Parathyroid adenoma (tissue), 2 donors: ENCODE results near the gene HBG2.

Experiments used
- H2AFZ ChIP-seq: fragments of 300-600 bp; sonication (generic); one replicate; pipeline ENCODE4 v1.7.0; 2017; ENCODE audit warnings: antibody characterized with exemption, mild to moderate bottlenecking
- H3K27ac ChIP-seq: fragments of 300-600 bp; sonication (generic); one replicate; pipeline ENCODE4 v1.7.0; 2017
- H3K27me3 ChIP-seq: fragments of 300-600 bp; sonication (generic); one replicate; pipeline ENCODE4 v1.7.0; 2017; ENCODE audit warnings: low read length; ENCODE audit not compliant: control insufficient read depth, insufficient read depth
- H3K36me3 ChIP-seq: fragments of 300-600 bp; sonication (generic); one replicate; pipeline ENCODE4 v1.7.0; 2017; ENCODE audit warnings: low read length; ENCODE audit not compliant: control insufficient read depth, insufficient read depth
- H3K4me1 ChIP-seq: fragments of 300-600 bp; sonication (generic); one replicate; pipeline ENCODE4 v1.7.0; 2017; ENCODE audit warnings: control low read depth
- H3K4me2 ChIP-seq: fragments of 300-600 bp; sonication (generic); one replicate; pipeline ENCODE4 v1.7.0; 2017; ENCODE audit warnings: low read length
- H3K4me3 ChIP-seq: fragments of 300-600 bp; sonication (generic); one replicate; pipeline ENCODE4 v1.7.0; 2017; ENCODE audit warnings: low read depth, low read length
- H3K79me2 ChIP-seq: fragments of 300-600 bp; sonication (generic); one replicate; pipeline ENCODE4 v1.7.0; 2017; ENCODE audit warnings: control low read depth
- H3K9ac ChIP-seq: fragments of 300-600 bp; sonication (generic); one replicate; pipeline ENCODE4 v1.7.0; 2017; ENCODE audit warnings: mild to moderate bottlenecking
- H3K9me3 ChIP-seq: fragments of 300-600 bp; sonication (generic); one replicate; pipeline ENCODE4 v1.7.0; 2017; ENCODE audit warnings: low read length; ENCODE audit not compliant: control insufficient read depth
- TF ChIP-seq, protein P1 (sequence below): fragments of 300-600 bp; sonication (generic); IDR thresholded peaks from one replicate; pipeline ENCODE4 v1.7.0; 2017; ENCODE audit warnings: antibody characterized with exemption, mild to moderate bottlenecking
- donor health status: primary hyperparathyroidism.

Gene HBG2

GRCh38 chr11:5239046-5239445 lies 15.5 kb downstream of the HBG2 start:
- TF ChIP-seq, protein P1, sequence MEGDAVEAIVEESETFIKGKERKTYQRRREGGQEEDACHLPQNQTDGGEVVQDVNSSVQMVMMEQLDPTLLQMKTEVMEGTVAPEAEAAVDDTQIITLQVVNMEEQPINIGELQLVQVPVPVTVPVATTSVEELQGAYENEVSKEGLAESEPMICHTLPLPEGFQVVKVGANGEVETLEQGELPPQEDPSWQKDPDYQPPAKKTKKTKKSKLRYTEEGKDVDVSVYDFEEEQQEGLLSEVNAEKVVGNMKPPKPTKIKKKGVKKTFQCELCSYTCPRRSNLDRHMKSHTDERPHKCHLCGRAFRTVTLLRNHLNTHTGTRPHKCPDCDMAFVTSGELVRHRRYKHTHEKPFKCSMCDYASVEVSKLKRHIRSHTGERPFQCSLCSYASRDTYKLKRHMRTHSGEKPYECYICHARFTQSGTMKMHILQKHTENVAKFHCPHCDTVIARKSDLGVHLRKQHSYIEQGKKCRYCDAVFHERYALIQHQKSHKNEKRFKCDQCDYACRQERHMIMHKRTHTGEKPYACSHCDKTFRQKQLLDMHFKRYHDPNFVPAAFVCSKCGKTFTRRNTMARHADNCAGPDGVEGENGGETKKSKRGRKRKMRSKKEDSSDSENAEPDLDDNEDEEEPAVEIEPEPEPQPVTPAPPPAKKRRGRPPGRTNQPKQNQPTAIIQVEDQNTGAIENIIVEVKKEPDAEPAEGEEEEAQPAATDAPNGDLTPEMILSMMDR: no peak
- no peak overlapping the region for H3K4me2 ChIP-seq
- H3K79me2 ChIP-seq: no peaks in the 10 kb centered on the region
- H3K9me3 ChIP-seq: no peaks in the 10 kb centered on the region
- no peaks in the 10 kb centered on the region for H3K36me3 ChIP-seq
- no peak overlapping the region for H3K9ac ChIP-seq
- no peak overlapping the region for H3K4me3 ChIP-seq
- no peak overlapping the region for H3K27ac ChIP-seq
- H2AFZ ChIP-seq: no peak overlapping the region
- H3K27me3 ChIP-seq: no peaks in the 10 kb centered on the region
- H3K4me1 ChIP-seq: no peaks in the 10 kb centered on the region

DNA sequence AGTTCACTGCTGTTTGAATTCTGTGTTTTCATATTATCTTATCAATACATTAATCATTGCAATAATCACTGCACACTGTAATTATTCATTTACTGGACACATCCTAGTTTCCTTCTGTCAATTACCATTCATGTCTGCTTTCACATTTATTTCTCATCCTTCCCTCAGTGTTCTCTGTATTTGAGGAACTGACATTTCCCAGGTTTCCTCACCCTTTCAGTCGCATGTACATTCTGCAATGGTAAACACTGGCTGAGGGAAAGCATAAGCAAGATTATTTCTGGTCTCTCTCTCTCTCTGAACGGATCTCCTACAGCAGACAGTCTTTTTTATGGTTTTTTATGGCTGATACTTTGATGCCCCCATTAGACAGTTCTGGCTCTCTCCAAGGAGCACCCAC lies 16.1 kb downstream of the HBG2 start:
- Histone ChIP-seq H3K4me1 (no peaks in the 10 kb centered on the region), H3K9ac (no peak overlapping the region), H3K9me3 (no peaks in the 10 kb centered on the region), H3K79me2 (no peaks in the 10 kb centered on the region), H3K4me2 (no peak overlapping the region), H3K27me3 (no peaks in the 10 kb centered on the region), H3K36me3 (no peaks in the 10 kb centered on the region), H2AFZ (no peak overlapping the region), H3K27ac (no peak overlapping the region), H3K4me3 (no peak overlapping the region)
- TF ChIP-seq, protein P1: no peak

DNA sequence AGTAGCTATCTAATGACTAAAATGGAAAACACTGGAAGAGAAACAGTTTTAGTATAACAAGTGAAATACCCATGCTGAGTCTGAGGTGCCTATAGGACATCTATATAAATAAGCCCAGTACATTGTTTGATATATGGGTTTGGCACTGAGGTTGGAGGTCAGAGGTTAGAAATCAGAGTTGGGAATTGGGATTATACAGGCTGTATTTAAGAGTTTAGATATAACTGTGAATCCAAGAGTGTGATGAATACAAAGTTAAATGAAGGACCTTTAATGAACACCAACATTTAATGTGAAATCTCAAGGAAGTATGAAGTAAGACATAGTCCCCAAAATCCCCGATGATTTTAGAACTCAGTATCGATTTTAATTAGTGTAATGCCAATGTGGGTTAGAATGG lies 17.2 kb downstream of the HBG2 start:
- Histone ChIP-seq H3K79me2 (no peaks in the 10 kb centered on the region), H3K27ac (no peak overlapping the region), H3K4me3 (no peak overlapping the region), H2AFZ (no peak overlapping the region), H3K36me3 (no peaks in the 10 kb centered on the region), H3K9me3 (no peaks in the 10 kb centered on the region), H3K27me3 (no peaks in the 10 kb centered on the region), H3K4me1 (no peaks in the 10 kb centered on the region), H3K4me2 (no peak overlapping the region), H3K9ac (no peak overlapping the region)
- TF ChIP-seq, protein P1: no peak

DNA sequence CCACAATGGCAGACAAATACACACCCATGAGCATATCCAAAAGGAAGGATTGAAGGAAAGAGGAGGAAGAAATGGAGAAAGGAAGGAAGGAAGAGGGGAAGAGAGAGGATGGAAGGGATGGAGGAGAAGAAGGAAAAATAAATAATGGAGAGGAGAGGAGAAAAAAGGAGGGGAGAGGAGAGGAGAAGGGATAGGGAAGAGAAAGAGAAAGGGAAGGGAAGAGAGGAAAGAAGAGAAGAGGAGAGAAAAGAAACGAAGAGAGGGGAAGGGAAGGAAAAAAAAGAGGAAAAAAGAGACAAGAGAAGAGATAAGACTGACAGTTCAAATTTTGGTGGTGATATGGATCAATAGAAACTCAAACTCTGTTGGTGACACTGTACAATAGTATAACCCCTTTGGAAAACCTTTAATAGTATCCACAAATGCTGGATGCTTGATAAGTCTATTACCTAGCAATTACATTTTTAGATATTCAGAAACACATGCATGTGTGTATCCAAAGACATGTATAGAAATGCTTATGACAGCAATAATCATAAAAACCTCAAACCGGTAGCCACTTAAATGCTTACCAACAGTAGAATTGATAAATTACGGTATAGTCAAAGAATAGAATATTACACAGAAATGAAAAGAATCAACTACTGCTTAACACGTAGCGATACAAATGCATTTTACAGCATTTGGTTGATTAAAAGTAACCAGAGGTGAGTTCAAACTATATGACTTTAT lies 19.1 kb downstream of the HBG2 start:
- Histone ChIP-seq H3K27me3 (no peaks in the 10 kb centered on the region), H3K4me1 (no peaks in the 10 kb centered on the region), H3K4me2 (no peak overlapping the region), H2AFZ (no peak overlapping the region), H3K9ac (no peak overlapping the region), H3K27ac (no peak overlapping the region), H3K9me3 (no peaks in the 10 kb centered on the region), H3K79me2 (no peaks in the 10 kb centered on the region), H3K4me3 (no peak overlapping the region), H3K36me3 (no peaks in the 10 kb centered on the region)
- TF ChIP-seq, protein P1: no peak

DNA sequence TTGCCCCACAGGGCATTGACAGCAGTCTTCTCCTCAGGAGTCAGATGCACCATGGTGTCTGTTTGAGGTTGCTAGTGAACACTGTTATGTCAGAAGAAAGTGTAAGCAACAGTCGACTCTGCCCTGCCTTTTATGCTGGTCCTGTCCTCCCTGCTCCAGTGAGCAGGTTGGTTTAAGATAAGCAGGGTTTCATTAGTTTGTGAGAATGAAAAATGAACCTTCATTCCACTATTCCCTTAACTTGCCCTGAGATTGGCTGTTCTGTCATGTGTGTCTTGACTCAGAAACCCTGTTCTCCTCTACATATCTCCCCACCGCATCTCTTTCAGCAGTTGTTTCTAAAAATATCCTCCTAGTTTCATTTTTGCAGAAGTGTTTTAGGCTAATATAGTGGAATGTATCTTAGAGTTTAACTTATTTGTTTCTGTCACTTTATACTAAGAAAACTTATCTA lies 20.2 kb downstream of the HBG2 start, which contains the start of gene HBD:
Gene HBD, minus strand, starts transcription at position 103 of the 454 bp plus-strand sequence. Its CDS starts 50 bp downstream, at position 53.
- Histone ChIP-seq H3K9ac (no peak within 1 kb of the TSS), H2AFZ (no peak within 1 kb of the TSS), H3K27me3 (no peaks in the 10 kb centered on the region), H3K9me3 (no peaks in the 10 kb centered on the region), H3K36me3 (no peaks in the 10 kb centered on the region), H3K4me3 (no peak within 1 kb of the TSS), H3K4me1 (no peaks in the 10 kb centered on the region), H3K4me2 (no peak within 1 kb of the TSS), H3K27ac (no peak within 1 kb of the TSS), H3K79me2 (no peaks in the 10 kb centered on the region)
- TF ChIP-seq, protein P1: no peak
